ENCODE measurements around the gene OGFOD1. TPM values are rescaled to one million over a fixed set of nuclear protein-coding genes. Genes with fewer than 3 reads are reported as not detected.

Gene OGFOD1
- total and polyA plus RNA-seq, 2 of the 13 experiments (the other 11 are each of a cell fraction or from before 2014, with no cell fraction given) = 35.2 to 81.3 TPM

DNA sequence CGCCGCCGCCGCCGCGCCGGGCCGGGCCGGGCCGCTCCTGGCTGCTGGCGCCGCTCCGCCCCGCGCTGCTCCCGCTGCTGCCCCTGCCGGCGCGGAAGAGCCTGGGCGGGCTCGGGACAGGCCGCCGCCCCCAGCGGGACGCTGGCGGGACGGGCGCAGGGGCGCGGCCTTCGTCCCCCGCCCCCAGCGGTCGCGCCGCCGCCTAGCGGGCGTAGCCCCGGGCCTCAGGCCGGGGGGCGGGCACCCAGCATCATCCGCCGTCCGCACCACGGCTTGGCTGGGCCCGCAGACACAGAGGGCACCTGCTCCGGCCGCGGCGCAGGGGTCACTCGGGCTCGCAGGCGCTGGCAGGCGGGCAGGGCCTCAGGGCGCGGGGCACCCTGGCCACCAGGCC is 25.9 kb upstream of the OGFOD1 start, which contains the start of gene AMFR (continued):
- TF ChIP-seq ASH2L (IDR thresholded peaks at IDR 0.05; ENCODE audit: insufficient read length, low read depth, low read length) (peak; percentile 33), KDM2A (CRISPR knock-in tag; IDR thresholded peaks at IDR 0.05; ENCODE audit: borderline replicate concordance, low read depth) (0 out of 2 replicates have a peak, but pooled peaks have one; percentile 50), ZNF557 (CRISPR knock-in tag; IDR thresholded peaks at IDR 0.05) (no peak), ATF6 (CRISPR knock-in tag; conservative IDR thresholded peaks at IDR 0.05) (no peak), MYNN (CRISPR knock-in tag; IDR thresholded peaks at IDR 0.05; ENCODE audit: low read depth) (no peak), CTCF (CRISPR knock-in tag; IDR thresholded peaks at IDR 0.05) (peak; percentile 62), NBN (conservative IDR thresholded peaks at IDR 0.05) (no peak), FOXO1 (CRISPR knock-in tag; IDR thresholded peaks at IDR 0.05) (0 out of 2 replicates have a peak, but pooled peaks have one; percentile 7), ADNP (CRISPR knock-in tag; IDR thresholded peaks at IDR 0.05) (no peak), THAP9 (CRISPR knock-in tag; IDR thresholded peaks at IDR 0.05; ENCODE audit: borderline replicate concordance) (no peak), MAFK (conservative IDR thresholded peaks at IDR 0.05 in 1 of 2, IDR thresholded peaks at IDR 0.05 in 1 of 2; ENCODE audit: low read length in 2 of 2) (no peak), PATZ1 (CRISPR knock-in tag; IDR thresholded peaks at IDR 0.05) (peak; percentile 89), ZFAT (CRISPR knock-in tag; conservative IDR thresholded peaks at IDR 0.05) (no peak), TAF1 (CRISPR knock-in tag; IDR thresholded peaks at IDR 0.05) (no peak; the same call in 1 of the 2 replicates), ZNF761 (CRISPR knock-in tag; conservative IDR thresholded peaks at IDR 0.05) (no peak), ZNF10 (CRISPR knock-in tag; IDR thresholded peaks at IDR 0.05; ENCODE audit: borderline replicate concordance, low read depth) (no peak), SRF (IDR thresholded peaks at IDR 0.05; ENCODE audit: low read depth, low read length) (no peak)
- TF ChIP-seq, protein P1, sequence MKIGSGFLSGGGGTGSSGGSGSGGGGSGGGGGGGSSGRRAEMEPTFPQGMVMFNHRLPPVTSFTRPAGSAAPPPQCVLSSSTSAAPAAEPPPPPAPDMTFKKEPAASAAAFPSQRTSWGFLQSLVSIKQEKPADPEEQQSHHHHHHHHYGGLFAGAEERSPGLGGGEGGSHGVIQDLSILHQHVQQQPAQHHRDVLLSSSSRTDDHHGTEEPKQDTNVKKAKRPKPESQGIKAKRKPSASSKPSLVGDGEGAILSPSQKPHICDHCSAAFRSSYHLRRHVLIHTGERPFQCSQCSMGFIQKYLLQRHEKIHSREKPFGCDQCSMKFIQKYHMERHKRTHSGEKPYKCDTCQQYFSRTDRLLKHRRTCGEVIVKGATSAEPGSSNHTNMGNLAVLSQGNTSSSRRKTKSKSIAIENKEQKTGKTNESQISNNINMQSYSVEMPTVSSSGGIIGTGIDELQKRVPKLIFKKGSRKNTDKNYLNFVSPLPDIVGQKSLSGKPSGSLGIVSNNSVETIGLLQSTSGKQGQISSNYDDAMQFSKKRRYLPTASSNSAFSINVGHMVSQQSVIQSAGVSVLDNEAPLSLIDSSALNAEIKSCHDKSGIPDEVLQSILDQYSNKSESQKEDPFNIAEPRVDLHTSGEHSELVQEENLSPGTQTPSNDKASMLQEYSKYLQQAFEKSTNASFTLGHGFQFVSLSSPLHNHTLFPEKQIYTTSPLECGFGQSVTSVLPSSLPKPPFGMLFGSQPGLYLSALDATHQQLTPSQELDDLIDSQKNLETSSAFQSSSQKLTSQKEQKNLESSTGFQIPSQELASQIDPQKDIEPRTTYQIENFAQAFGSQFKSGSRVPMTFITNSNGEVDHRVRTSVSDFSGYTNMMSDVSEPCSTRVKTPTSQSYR (CRISPR knock-in tag; IDR thresholded peaks at IDR 0.05; ENCODE audit: borderline replicate concordance) = peak; percentile 64; the same call in 1 of the 2 replicates

All from HepG2 (cell line).